GM23338 (cell line): Measurements from ENCODE around the gene B4GALT5. TPM values are rescaled to one million over a fixed set of nuclear protein-coding genes. Genes with fewer than 3 reads are reported as not detected.

Experiments
- EZH2 ChIP-seq: fragments of 200-600 bp; sonication (generic); IDR thresholded peaks from one replicate; pipeline ENCODE4 v1.8.0; 2017; ENCODE audit warnings: antibody characterized with exemption, mild to moderate bottlenecking, low read depth; ENCODE audit not compliant: unreplicated experiment
- EZH2phosphoT487 ChIP-seq: fragments of 200-600 bp; sonication (generic); IDR thresholded peaks from one replicate; pipeline ENCODE4 v1.8.1; 2018; ENCODE audit warnings: antibody characterized with exemption; ENCODE audit not compliant: unreplicated experiment
- ZNF114 ChIP-seq: fragments of 250-450 bp; sonication (Bioruptor Pico); IDR thresholded peaks from 2 replicates; pipeline ENCODE4 v1.5.0; 2020; ENCODE audit warnings: mild to moderate bottlenecking, moderate library complexity
- polyA plus RNA-seq: library from polyadenylated mRNA; unstranded; fragments of >200 nt; fragmentation: Nextera tagmentation; extraction: Ambion mirVana; gene quantifications from 2 replicates; pipeline ENCODE4 v1.2.1, GENCODE V29; 2016
- total RNA-seq: library from RNA; depleted of rRNA; stranded (reverse); fragments of >200 nt; shearing (Covaris generic); gene quantifications from 2 replicates; pipeline ENCODE4 v1.2.3, GENCODE V29; 2014
- TF ChIP-seq, protein P1 (sequence below): fragments of 250-450 bp; sonication (Bioruptor Pico); IDR thresholded peaks from 2 replicates; pipeline ENCODE4 v1.5.0; 2020; ENCODE audit warnings: mild to moderate bottlenecking, moderate library complexity
- TF ChIP-seq, protein P2 (sequence below): IDR thresholded peaks from 2 replicates; pipeline ENCODE4 v1.6.1; 2016; ENCODE audit warnings: antibody characterized with exemption
- TF ChIP-seq, protein P3 (sequence below), 2 experiments: fragments of 200-600 bp in 1 of 2; sonication (generic) in 1 of 2; conservative IDR thresholded peaks; 2 replicates each; pipeline versions ENCODE4 v1.5.1 to v1.6.1; 2016 to 2017; ENCODE audit warnings: antibody characterized with exemption in 2 of 2, low read depth in 2 of 2, mild to moderate bottlenecking in 2 of 2, moderate library complexity in 1 of 2
- TF ChIP-seq, protein P4 (sequence below): IDR thresholded peaks from one replicate; pipeline ENCODE4 v1.6.1; 2018; ENCODE audit warnings: antibody characterized with exemption; ENCODE audit not compliant: unreplicated experiment

Gene B4GALT5
- total and polyA plus RNA-seq, 2 experiments from 2014 or later = 19.1 to 50.3 TPM

DNA sequence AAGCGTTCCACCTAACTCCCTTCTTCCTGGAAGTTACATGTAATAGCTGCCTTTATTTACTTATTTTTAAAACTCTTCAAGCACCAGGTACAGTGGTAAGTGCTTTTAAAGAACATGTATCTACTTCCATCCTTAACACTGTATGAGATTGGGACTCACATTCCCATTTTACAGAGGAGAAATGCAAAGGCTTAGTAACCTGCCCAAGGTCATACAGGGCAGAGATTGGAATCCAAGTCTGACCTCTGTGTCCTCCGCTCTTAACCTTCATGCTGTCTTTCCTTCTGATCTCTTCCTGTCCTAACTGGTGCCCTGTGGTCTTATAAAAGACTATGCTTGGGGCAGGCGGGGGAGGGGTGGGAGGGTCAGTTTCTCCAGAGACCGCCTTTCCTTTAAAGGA lies 1.6 kb downstream of the B4GALT5 start (continued):
- TF ChIP-seq, protein P1, sequence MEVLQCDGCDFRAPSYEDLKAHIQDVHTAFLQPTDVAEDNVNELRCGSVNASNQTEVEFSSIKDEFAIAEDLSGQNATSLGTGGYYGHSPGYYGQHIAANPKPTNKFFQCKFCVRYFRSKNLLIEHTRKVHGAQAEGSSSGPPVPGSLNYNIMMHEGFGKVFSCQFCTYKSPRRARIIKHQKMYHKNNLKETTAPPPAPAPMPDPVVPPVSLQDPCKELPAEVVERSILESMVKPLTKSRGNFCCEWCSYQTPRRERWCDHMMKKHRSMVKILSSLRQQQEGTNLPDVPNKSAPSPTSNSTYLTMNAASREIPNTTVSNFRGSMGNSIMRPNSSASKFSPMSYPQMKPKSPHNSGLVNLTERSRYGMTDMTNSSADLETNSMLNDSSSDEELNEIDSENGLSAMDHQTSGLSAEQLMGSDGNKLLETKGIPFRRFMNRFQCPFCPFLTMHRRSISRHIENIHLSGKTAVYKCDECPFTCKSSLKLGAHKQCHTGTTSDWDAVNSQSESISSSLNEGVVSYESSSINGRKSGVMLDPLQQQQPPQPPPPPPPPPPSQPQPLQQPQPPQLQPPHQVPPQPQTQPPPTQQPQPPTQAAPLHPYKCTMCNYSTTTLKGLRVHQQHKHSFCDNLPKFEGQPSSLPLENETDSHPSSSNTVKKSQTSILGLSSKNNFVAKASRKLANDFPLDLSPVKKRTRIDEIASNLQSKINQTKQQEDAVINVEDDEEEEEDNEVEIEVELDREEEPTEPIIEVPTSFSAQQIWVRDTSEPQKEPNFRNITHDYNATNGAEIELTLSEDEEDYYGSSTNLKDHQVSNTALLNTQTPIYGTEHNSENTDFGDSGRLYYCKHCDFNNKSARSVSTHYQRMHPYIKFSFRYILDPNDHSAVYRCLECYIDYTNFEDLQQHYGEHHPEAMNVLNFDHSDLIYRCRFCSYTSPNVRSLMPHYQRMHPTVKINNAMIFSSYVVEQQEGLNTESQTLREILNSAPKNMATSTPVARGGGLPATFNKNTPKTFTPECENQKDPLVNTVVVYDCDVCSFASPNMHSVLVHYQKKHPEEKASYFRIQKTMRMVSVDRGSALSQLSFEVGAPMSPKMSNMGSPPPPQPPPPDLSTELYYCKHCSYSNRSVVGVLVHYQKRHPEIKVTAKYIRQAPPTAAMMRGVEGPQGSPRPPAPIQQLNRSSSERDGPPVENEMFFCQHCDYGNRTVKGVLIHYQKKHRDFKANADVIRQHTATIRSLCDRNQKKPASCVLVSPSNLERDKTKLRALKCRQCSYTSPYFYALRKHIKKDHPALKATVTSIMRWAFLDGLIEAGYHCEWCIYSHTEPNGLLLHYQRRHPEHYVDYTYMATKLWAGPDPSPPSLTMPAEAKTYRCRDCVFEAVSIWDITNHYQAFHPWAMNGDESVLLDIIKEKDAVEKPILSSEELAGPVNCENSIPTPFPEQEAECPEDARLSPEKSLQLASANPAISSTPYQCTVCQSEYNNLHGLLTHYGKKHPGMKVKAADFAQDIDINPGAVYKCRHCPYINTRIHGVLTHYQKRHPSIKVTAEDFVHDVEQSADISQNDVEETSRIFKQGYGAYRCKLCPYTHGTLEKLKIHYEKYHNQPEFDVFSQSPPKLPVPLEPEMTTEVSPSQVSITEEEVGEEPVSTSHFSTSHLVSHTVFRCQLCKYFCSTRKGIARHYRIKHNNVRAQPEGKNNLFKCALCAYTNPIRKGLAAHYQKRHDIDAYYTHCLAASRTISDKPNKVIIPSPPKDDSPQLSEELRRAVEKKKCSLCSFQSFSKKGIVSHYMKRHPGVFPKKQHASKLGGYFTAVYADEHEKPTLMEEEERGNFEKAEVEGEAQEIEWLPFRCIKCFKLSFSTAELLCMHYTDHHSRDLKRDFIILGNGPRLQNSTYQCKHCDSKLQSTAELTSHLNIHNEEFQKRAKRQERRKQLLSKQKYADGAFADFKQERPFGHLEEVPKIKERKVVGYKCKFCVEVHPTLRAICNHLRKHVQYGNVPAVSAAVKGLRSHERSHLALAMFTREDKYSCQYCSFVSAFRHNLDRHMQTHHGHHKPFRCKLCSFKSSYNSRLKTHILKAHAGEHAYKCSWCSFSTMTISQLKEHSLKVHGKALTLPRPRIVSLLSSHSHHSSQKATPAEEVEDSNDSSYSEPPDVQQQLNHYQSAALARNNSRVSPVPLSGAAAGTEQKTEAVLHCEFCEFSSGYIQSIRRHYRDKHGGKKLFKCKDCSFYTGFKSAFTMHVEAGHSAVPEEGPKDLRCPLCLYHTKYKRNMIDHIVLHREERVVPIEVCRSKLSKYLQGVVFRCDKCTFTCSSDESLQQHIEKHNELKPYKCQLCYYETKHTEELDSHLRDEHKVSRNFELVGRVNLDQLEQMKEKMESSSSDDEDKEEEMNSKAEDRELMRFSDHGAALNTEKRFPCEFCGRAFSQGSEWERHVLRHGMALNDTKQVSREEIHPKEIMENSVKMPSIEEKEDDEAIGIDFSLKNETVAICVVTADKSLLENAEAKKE (CRISPR knock-in tag) = no peak
- no peak for TF ChIP-seq EZH2phosphoT487
- no peak for TF ChIP-seq ZNF114
- TF ChIP-seq, protein P2, sequence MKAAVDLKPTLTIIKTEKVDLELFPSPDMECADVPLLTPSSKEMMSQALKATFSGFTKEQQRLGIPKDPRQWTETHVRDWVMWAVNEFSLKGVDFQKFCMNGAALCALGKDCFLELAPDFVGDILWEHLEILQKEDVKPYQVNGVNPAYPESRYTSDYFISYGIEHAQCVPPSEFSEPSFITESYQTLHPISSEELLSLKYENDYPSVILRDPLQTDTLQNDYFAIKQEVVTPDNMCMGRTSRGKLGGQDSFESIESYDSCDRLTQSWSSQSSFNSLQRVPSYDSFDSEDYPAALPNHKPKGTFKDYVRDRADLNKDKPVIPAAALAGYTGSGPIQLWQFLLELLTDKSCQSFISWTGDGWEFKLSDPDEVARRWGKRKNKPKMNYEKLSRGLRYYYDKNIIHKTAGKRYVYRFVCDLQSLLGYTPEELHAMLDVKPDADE = no peak
- TF ChIP-seq EZH2 = no peak
- TF ChIP-seq, protein P3, sequence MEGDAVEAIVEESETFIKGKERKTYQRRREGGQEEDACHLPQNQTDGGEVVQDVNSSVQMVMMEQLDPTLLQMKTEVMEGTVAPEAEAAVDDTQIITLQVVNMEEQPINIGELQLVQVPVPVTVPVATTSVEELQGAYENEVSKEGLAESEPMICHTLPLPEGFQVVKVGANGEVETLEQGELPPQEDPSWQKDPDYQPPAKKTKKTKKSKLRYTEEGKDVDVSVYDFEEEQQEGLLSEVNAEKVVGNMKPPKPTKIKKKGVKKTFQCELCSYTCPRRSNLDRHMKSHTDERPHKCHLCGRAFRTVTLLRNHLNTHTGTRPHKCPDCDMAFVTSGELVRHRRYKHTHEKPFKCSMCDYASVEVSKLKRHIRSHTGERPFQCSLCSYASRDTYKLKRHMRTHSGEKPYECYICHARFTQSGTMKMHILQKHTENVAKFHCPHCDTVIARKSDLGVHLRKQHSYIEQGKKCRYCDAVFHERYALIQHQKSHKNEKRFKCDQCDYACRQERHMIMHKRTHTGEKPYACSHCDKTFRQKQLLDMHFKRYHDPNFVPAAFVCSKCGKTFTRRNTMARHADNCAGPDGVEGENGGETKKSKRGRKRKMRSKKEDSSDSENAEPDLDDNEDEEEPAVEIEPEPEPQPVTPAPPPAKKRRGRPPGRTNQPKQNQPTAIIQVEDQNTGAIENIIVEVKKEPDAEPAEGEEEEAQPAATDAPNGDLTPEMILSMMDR (conservative IDR thresholded peaks at IDR 0.05; ENCODE audit: low read depth in 2 of 2) = no peak
- TF ChIP-seq, protein P4, sequence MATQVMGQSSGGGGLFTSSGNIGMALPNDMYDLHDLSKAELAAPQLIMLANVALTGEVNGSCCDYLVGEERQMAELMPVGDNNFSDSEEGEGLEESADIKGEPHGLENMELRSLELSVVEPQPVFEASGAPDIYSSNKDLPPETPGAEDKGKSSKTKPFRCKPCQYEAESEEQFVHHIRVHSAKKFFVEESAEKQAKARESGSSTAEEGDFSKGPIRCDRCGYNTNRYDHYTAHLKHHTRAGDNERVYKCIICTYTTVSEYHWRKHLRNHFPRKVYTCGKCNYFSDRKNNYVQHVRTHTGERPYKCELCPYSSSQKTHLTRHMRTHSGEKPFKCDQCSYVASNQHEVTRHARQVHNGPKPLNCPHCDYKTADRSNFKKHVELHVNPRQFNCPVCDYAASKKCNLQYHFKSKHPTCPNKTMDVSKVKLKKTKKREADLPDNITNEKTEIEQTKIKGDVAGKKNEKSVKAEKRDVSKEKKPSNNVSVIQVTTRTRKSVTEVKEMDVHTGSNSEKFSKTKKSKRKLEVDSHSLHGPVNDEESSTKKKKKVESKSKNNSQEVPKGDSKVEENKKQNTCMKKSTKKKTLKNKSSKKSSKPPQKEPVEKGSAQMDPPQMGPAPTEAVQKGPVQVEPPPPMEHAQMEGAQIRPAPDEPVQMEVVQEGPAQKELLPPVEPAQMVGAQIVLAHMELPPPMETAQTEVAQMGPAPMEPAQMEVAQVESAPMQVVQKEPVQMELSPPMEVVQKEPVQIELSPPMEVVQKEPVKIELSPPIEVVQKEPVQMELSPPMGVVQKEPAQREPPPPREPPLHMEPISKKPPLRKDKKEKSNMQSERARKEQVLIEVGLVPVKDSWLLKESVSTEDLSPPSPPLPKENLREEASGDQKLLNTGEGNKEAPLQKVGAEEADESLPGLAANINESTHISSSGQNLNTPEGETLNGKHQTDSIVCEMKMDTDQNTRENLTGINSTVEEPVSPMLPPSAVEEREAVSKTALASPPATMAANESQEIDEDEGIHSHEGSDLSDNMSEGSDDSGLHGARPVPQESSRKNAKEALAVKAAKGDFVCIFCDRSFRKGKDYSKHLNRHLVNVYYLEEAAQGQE = no peak
